GM23338 (cell line): ENCODE data around the gene CCDC32. TPM values are rescaled to one million over a fixed set of nuclear protein-coding genes. Genes with fewer than 3 reads are reported as not detected.

ENCODE experiments used
- ATAC-seq: fragments of 200-7000 bp; cut with Tn5 transposase; 3 replicates; pipeline ENCODE4 v1.9.1; 2020
- DNase-seq: peaks from one replicate; pipeline ENCODE4 v3.0.0-alpha.2; 2015; ENCODE audit warnings: low spot score
- H2AFZ ChIP-seq: fragments of 200-600 bp; sonication (generic); 2 replicates; pipeline ENCODE4 v1.8.0; 2016; ENCODE audit warnings: antibody characterized with exemption, mild to moderate bottlenecking, moderate library complexity
- H3F3A ChIP-seq: fragments of 200-600 bp; sonication (generic); replicated peaks from 2 replicates; pipeline ENCODE4 v1.8.0; 2017; ENCODE audit warnings: antibody characterized with exemption, mixed run types, low read depth
- H3K27ac ChIP-seq: fragments of 200-600 bp; sonication (generic); 2 replicates; pipeline ENCODE4 v1.6.1; 2016; ENCODE audit warnings: low read depth
- H3K27me3 ChIP-seq: fragments of 200-600 bp; sonication (generic); 2 replicates; pipeline ENCODE4 v1.8.0; 2016; ENCODE audit warnings: mild to moderate bottlenecking, mixed run types, moderate library complexity; ENCODE audit not compliant: insufficient read depth
- H3K36me3 ChIP-seq: fragments of 200-600 bp; sonication (generic); 2 replicates; pipeline ENCODE4 v1.8.0; 2016; ENCODE audit warnings: mild to moderate bottlenecking; ENCODE audit not compliant: insufficient read depth
- H3K4me1 ChIP-seq: fragments of 200-600 bp; sonication (generic); 2 replicates; pipeline ENCODE4 v1.8.0; 2016; ENCODE audit warnings: mild to moderate bottlenecking, moderate library complexity; ENCODE audit not compliant: insufficient read depth
- H3K4me2 ChIP-seq: fragments of 200-600 bp; sonication (generic); 2 replicates; pipeline ENCODE4 v1.7.1; 2017; ENCODE audit warnings: mixed run types
- H3K4me3 ChIP-seq: fragments of 200-600 bp; sonication (generic); 2 replicates; pipeline ENCODE4 v1.6.1; 2016; ENCODE audit warnings: mixed run types
- H3K79me2 ChIP-seq: fragments of 200-600 bp; sonication (generic); replicated peaks from 2 replicates; pipeline ENCODE4 v1.8.0; 2017; ENCODE audit warnings: mild to moderate bottlenecking; ENCODE audit not compliant: insufficient read depth
- H3K9me2 ChIP-seq: fragments of 200-600 bp; sonication (generic); 2 replicates; pipeline ENCODE4 v1.8.0; 2017; ENCODE audit not compliant: insufficient read depth
- H4K20me1 ChIP-seq: fragments of 200-600 bp; sonication (generic); replicated peaks from 2 replicates; pipeline ENCODE4 v1.8.0; 2017; ENCODE audit warnings: mild to moderate bottlenecking; ENCODE audit not compliant: insufficient read depth
- H3K27ac Mint-ChIP-seq: 2 replicates; pipeline ENCODE4 v1.8.0; 2020; ENCODE audit warnings: inconsistent platforms, mild to moderate bottlenecking, moderate library complexity, mixed read lengths
- H3K27me3 Mint-ChIP-seq: 3 replicates; pipeline ENCODE4 v1.8.0; 2022; ENCODE audit warnings: low read depth, mild to moderate bottlenecking, moderate library complexity, mixed read lengths, inconsistent platforms; ENCODE audit not compliant: insufficient read depth, poor library complexity
- H3K36me3 Mint-ChIP-seq: 3 replicates; pipeline ENCODE4 v1.8.0; 2021; ENCODE audit warnings: low read depth, mild to moderate bottlenecking, inconsistent platforms, moderate library complexity, mixed read lengths
- H3K4me1 Mint-ChIP-seq: 3 replicates; pipeline ENCODE4 v1.8.0; 2020; ENCODE audit warnings: mild to moderate bottlenecking, inconsistent platforms, mixed read lengths
- H3K4me3 Mint-ChIP-seq: 3 replicates; pipeline ENCODE4 v1.8.0; 2021; ENCODE audit warnings: moderate library complexity, mild to moderate bottlenecking, inconsistent platforms, mixed read lengths
- H3K9me3 Mint-ChIP-seq: 3 replicates; pipeline ENCODE4 v1.8.0; 2020; ENCODE audit warnings: moderate library complexity, mild to moderate bottlenecking, inconsistent platforms, mixed read lengths
- CREB1 ChIP-seq: fragments of 250-450 bp; sonication (Bioruptor Pico); IDR thresholded peaks from 2 replicates; pipeline ENCODE4 v1.5.0; 2020; ENCODE audit warnings: low read depth, mild to moderate bottlenecking, moderate library complexity
- EZH2 ChIP-seq: fragments of 200-600 bp; sonication (generic); IDR thresholded peaks from one replicate; pipeline ENCODE4 v1.8.0; 2017; ENCODE audit warnings: antibody characterized with exemption, mild to moderate bottlenecking, low read depth; ENCODE audit not compliant: unreplicated experiment
- EZH2phosphoT487 ChIP-seq: fragments of 200-600 bp; sonication (generic); IDR thresholded peaks from one replicate; pipeline ENCODE4 v1.8.1; 2018; ENCODE audit warnings: antibody characterized with exemption; ENCODE audit not compliant: unreplicated experiment
- POLR2AphosphoS5 ChIP-seq: IDR thresholded peaks from 2 replicates; pipeline ENCODE4 v1.6.1; 2016; ENCODE audit warnings: antibody characterized with exemption, low read depth
- STAT1 ChIP-seq: IDR thresholded peaks from one replicate; pipeline ENCODE4 v1.6.1; 2016; ENCODE audit warnings: antibody characterized with exemption; ENCODE audit not compliant: unreplicated experiment
- ZNF331 ChIP-seq: fragments of 250-450 bp; sonication (Bioruptor Pico); IDR thresholded peaks from 2 replicates; pipeline ENCODE4 v1.5.0; 2020; ENCODE audit warnings: low read depth, mild to moderate bottlenecking, moderate library complexity
- polyA plus RNA-seq: library from polyadenylated mRNA; unstranded; fragments of >200 nt; fragmentation: Nextera tagmentation; extraction: Ambion mirVana; gene quantifications from 2 replicates; pipeline ENCODE4 v1.2.1, GENCODE V29; 2016
- total RNA-seq: library from RNA; depleted of rRNA; stranded (reverse); fragments of >200 nt; shearing (Covaris generic); gene quantifications from 2 replicates; pipeline ENCODE4 v1.2.3, GENCODE V29; 2014
- TF ChIP-seq, protein P1 (sequence below): IDR thresholded peaks from one replicate; pipeline ENCODE4 v1.6.1; 2018; ENCODE audit warnings: antibody characterized with exemption; ENCODE audit not compliant: unreplicated experiment
- TF ChIP-seq, protein P2 (sequence below): fragments of 250-450 bp; sonication (Bioruptor Pico); IDR thresholded peaks from 2 replicates; pipeline ENCODE4 v1.5.0; 2020; ENCODE audit warnings: mild to moderate bottlenecking, moderate library complexity
- TF ChIP-seq, protein P3 (sequence below): IDR thresholded peaks from 2 replicates; pipeline ENCODE4 v1.6.1; 2016; ENCODE audit warnings: antibody characterized with exemption
- TF ChIP-seq, protein P4 (sequence below), 2 experiments: fragments of 200-600 bp in 1 of 2; sonication (generic) in 1 of 2; conservative IDR thresholded peaks; 2 replicates each; pipeline versions ENCODE4 v1.5.1 to v1.6.1; 2016 to 2017; ENCODE audit warnings: antibody characterized with exemption in 2 of 2, low read depth in 2 of 2, mild to moderate bottlenecking in 2 of 2, moderate library complexity in 1 of 2

Gene CCDC32
- total and polyA plus RNA-seq, 2 experiments from 2014 or later, result 13.8 to 15.4 TPM

DNA sequence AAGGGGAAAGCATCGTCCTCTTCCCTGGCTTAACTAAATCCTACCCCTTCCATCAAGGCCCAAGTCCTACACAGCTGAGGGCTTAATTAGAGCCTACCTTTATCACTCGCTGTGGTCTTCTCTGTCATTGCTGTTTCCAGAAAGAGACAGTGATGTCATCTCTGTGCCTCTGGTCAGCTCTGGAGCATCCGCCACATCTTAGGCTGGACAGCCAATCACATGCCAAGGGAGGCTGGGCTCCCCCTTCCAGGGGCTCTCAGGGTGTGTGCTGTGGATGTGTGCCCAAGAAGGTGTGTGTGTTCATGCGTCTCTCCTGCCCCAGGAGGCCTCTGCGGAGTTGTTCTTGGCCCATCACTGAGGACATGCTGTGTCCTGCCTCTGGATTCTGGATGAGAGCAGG is 51.2 kb downstream of the CCDC32 start (continued):
- TF ChIP-seq, protein P1, sequence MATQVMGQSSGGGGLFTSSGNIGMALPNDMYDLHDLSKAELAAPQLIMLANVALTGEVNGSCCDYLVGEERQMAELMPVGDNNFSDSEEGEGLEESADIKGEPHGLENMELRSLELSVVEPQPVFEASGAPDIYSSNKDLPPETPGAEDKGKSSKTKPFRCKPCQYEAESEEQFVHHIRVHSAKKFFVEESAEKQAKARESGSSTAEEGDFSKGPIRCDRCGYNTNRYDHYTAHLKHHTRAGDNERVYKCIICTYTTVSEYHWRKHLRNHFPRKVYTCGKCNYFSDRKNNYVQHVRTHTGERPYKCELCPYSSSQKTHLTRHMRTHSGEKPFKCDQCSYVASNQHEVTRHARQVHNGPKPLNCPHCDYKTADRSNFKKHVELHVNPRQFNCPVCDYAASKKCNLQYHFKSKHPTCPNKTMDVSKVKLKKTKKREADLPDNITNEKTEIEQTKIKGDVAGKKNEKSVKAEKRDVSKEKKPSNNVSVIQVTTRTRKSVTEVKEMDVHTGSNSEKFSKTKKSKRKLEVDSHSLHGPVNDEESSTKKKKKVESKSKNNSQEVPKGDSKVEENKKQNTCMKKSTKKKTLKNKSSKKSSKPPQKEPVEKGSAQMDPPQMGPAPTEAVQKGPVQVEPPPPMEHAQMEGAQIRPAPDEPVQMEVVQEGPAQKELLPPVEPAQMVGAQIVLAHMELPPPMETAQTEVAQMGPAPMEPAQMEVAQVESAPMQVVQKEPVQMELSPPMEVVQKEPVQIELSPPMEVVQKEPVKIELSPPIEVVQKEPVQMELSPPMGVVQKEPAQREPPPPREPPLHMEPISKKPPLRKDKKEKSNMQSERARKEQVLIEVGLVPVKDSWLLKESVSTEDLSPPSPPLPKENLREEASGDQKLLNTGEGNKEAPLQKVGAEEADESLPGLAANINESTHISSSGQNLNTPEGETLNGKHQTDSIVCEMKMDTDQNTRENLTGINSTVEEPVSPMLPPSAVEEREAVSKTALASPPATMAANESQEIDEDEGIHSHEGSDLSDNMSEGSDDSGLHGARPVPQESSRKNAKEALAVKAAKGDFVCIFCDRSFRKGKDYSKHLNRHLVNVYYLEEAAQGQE, result no peak
- no peak for TF ChIP-seq EZH2phosphoT487

DNA sequence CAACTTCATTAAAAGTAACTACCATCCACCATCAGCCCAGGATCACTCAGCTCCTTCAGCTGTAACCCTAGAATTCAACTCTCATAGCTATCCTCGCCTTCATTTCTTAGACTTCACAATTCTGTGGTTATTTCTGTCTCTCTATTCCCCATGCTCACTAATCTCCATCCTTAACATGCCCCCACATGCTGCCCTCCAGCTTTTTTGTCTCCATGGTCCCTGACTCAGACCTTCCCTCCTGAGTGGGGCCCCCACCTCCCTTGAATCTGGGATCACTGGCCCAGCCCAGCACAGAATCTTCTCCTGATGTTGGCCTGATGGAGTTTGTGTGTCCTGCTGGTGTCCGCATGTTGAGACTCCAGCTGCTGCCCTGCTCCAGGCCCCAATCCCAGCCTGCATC is 52.4 kb downstream of the CCDC32 start:
- H3K4me2 ChIP-seq, result peak overlapping the region; percentile 93; the same call in 1 of the 2 replicates
- no peak overlapping the region for H3K27ac ChIP-seq
- peaks cover 46% of the 10 kb centered on the region for H3K27me3 ChIP-seq
- Mint-ChIP-seq H3K27ac (no peak overlapping the region), H3K27me3 (peaks cover 29% of the 10 kb centered on the region), H3K36me3 (no peaks in the 10 kb centered on the region; the same call in 2 of the 3 replicates), H3K4me3 (peak overlapping the region; percentile 72), H3K9me3 (no peaks in the 10 kb centered on the region; the same call in 2 of the 3 replicates), H3K4me1 (peaks cover 14% of the 10 kb centered on the region)
- no peaks in the 10 kb centered on the region for H3K79me2 ChIP-seq
- DNase-seq (no peak), ATAC-seq (no peak)
- H4K20me1 ChIP-seq, result no peaks in the 10 kb centered on the region
- peaks cover 5% of the 10 kb centered on the region for H3F3A ChIP-seq
- H3K4me3 ChIP-seq, result peak overlapping the region; percentile 72
- 0 out of 2 replicates have a peak, but pooled peaks cover 8% of the 10 kb centered on the region for H3K4me1 ChIP-seq
- H3K9me2 ChIP-seq, result no peaks in the 10 kb centered on the region
- H3K36me3 ChIP-seq, result no peaks in the 10 kb centered on the region
- H2AFZ ChIP-seq, result peak overlapping the region; percentile 97
- TF ChIP-seq, protein P2, sequence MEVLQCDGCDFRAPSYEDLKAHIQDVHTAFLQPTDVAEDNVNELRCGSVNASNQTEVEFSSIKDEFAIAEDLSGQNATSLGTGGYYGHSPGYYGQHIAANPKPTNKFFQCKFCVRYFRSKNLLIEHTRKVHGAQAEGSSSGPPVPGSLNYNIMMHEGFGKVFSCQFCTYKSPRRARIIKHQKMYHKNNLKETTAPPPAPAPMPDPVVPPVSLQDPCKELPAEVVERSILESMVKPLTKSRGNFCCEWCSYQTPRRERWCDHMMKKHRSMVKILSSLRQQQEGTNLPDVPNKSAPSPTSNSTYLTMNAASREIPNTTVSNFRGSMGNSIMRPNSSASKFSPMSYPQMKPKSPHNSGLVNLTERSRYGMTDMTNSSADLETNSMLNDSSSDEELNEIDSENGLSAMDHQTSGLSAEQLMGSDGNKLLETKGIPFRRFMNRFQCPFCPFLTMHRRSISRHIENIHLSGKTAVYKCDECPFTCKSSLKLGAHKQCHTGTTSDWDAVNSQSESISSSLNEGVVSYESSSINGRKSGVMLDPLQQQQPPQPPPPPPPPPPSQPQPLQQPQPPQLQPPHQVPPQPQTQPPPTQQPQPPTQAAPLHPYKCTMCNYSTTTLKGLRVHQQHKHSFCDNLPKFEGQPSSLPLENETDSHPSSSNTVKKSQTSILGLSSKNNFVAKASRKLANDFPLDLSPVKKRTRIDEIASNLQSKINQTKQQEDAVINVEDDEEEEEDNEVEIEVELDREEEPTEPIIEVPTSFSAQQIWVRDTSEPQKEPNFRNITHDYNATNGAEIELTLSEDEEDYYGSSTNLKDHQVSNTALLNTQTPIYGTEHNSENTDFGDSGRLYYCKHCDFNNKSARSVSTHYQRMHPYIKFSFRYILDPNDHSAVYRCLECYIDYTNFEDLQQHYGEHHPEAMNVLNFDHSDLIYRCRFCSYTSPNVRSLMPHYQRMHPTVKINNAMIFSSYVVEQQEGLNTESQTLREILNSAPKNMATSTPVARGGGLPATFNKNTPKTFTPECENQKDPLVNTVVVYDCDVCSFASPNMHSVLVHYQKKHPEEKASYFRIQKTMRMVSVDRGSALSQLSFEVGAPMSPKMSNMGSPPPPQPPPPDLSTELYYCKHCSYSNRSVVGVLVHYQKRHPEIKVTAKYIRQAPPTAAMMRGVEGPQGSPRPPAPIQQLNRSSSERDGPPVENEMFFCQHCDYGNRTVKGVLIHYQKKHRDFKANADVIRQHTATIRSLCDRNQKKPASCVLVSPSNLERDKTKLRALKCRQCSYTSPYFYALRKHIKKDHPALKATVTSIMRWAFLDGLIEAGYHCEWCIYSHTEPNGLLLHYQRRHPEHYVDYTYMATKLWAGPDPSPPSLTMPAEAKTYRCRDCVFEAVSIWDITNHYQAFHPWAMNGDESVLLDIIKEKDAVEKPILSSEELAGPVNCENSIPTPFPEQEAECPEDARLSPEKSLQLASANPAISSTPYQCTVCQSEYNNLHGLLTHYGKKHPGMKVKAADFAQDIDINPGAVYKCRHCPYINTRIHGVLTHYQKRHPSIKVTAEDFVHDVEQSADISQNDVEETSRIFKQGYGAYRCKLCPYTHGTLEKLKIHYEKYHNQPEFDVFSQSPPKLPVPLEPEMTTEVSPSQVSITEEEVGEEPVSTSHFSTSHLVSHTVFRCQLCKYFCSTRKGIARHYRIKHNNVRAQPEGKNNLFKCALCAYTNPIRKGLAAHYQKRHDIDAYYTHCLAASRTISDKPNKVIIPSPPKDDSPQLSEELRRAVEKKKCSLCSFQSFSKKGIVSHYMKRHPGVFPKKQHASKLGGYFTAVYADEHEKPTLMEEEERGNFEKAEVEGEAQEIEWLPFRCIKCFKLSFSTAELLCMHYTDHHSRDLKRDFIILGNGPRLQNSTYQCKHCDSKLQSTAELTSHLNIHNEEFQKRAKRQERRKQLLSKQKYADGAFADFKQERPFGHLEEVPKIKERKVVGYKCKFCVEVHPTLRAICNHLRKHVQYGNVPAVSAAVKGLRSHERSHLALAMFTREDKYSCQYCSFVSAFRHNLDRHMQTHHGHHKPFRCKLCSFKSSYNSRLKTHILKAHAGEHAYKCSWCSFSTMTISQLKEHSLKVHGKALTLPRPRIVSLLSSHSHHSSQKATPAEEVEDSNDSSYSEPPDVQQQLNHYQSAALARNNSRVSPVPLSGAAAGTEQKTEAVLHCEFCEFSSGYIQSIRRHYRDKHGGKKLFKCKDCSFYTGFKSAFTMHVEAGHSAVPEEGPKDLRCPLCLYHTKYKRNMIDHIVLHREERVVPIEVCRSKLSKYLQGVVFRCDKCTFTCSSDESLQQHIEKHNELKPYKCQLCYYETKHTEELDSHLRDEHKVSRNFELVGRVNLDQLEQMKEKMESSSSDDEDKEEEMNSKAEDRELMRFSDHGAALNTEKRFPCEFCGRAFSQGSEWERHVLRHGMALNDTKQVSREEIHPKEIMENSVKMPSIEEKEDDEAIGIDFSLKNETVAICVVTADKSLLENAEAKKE, result no peak
- no peak for TF ChIP-seq STAT1
- TF ChIP-seq CREB1 (CRISPR knock-in tag), result no peak
- TF ChIP-seq EZH2, result no peak
- TF ChIP-seq POLR2AphosphoS5, result no peak
- TF ChIP-seq, protein P3, sequence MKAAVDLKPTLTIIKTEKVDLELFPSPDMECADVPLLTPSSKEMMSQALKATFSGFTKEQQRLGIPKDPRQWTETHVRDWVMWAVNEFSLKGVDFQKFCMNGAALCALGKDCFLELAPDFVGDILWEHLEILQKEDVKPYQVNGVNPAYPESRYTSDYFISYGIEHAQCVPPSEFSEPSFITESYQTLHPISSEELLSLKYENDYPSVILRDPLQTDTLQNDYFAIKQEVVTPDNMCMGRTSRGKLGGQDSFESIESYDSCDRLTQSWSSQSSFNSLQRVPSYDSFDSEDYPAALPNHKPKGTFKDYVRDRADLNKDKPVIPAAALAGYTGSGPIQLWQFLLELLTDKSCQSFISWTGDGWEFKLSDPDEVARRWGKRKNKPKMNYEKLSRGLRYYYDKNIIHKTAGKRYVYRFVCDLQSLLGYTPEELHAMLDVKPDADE, result no peak
- no peak for TF ChIP-seq ZNF331 (CRISPR knock-in tag)
- TF ChIP-seq, protein P4, sequence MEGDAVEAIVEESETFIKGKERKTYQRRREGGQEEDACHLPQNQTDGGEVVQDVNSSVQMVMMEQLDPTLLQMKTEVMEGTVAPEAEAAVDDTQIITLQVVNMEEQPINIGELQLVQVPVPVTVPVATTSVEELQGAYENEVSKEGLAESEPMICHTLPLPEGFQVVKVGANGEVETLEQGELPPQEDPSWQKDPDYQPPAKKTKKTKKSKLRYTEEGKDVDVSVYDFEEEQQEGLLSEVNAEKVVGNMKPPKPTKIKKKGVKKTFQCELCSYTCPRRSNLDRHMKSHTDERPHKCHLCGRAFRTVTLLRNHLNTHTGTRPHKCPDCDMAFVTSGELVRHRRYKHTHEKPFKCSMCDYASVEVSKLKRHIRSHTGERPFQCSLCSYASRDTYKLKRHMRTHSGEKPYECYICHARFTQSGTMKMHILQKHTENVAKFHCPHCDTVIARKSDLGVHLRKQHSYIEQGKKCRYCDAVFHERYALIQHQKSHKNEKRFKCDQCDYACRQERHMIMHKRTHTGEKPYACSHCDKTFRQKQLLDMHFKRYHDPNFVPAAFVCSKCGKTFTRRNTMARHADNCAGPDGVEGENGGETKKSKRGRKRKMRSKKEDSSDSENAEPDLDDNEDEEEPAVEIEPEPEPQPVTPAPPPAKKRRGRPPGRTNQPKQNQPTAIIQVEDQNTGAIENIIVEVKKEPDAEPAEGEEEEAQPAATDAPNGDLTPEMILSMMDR (conservative IDR thresholded peaks at IDR 0.05; ENCODE audit: low read depth in 2 of 2), result no peak
